ENCODE data around the gene CD52. TPM values are rescaled to one million over a fixed set of nuclear protein-coding genes. Genes with fewer than 3 reads are reported as not detected.

CD52 gene
- total and polyA plus RNA-seq, 2 of the 4 experiments (the other 2 are of a cell fraction): 1.6 TPM; not detected in 1

- ChIA-PET POLR2A (ENCODE audit: unreplicated experiment) (no interaction called here), CTCF (interaction anchor here (0.6 to 1.9 kb wide), 2 partner anchors 38 to 100 kb away, joined by 3 to 5 read pairs; no protein-coding TSS in a partner anchor)
- Histone ChIP-seq H3K9ac (ENCODE audit: low read depth, low read length) (no peak overlapping the region), H3K23ac (ENCODE audit: low read depth, low read length) (no peak overlapping the region), H3K9me3 (ENCODE audit: control insufficient read depth, insufficient read depth, low read length) (no peaks in the 10 kb centered on the region), H3K56ac (ENCODE audit: extremely low read depth, insufficient read depth, low read length) (no peak overlapping the region), H3K4me1 (ENCODE audit: control insufficient read depth, insufficient read depth, low read length) (peaks cover 5% of the 10 kb centered on the region), H3K27ac (ENCODE audit: insufficient read depth, low read length) (no peak overlapping the region), H3K27me3 (ENCODE audit: control insufficient read depth, insufficient read depth, low read length) (peaks cover 4% of the 10 kb centered on the region; the same call in 1 of the 2 replicates), H3K14ac (replicated peaks; ENCODE audit: low read depth, low read length) (no peak overlapping the region), H2BK20ac (ENCODE audit: low read depth, low read length) (no peak overlapping the region), H4K8ac (ENCODE audit: low read depth in 2 of 2, low read length in 2 of 2) (no peak overlapping the region), H4K5ac (ENCODE audit: low read depth, low read length) (no peak overlapping the region), H3K36me3 (ENCODE audit: control insufficient read depth, insufficient read depth, low read length) (no peaks in the 10 kb centered on the region), H2BK120ac (ENCODE audit: low read depth, low read length) (no peak overlapping the region), H4K20me1 (ENCODE audit: insufficient read depth, low read length) (no peaks in the 10 kb centered on the region), H3K18ac (ENCODE audit: low read depth, low read length) (no peak overlapping the region), H3K9me1 (ENCODE audit: insufficient read depth, low read length) (no peaks in the 10 kb centered on the region), H4K91ac (ENCODE audit: insufficient read depth, low read depth, low read length) (no peak overlapping the region), H3K4me2 (ENCODE audit: low read depth, low read length) (no peak overlapping the region), H2AFZ (replicated peaks; ENCODE audit: low read length, poor library complexity) (no peak overlapping the region), H2BK5ac (ENCODE audit: low read depth, low read length, poor library complexity, severe bottlenecking) (no peak overlapping the region), H2AK9ac (replicated peaks; ENCODE audit: low read depth, low read length, poor library complexity) (no peak overlapping the region), H2BK15ac (ENCODE audit: low read depth, low read length) (no peak overlapping the region), H3K4ac (ENCODE audit: low read depth, low read length) (no peak overlapping the region), H3K79me1 (ENCODE audit: low read depth in 1 of 2, low read length in 2 of 2) (no peaks in the 10 kb centered on the region), H2AK5ac (ENCODE audit: low read depth, low read length) (no peak overlapping the region), H3K4me3 (ENCODE audit: insufficient read depth, low read depth, low read length) (no peak overlapping the region)
- in situ Hi-C loops (cut with MboI; ENCODE audit: low sequenced_read_pairs) (no loop called here), intact Hi-C loops (cut with micrococcal nuclease) (no loop called here), dilution Hi-C loops (cut with HindIII; ENCODE audit: low sequenced_read_pairs, unreplicated experiment) (no loop called here)
- TF ChIP-seq CEBPB (IDR thresholded peaks at IDR 0.05; ENCODE audit: low read depth, low read length) (no peak), RCOR1 (IDR thresholded peaks at IDR 0.05; ENCODE audit: insufficient replicate concordance, low read length) (no peak), RFX5 (IDR thresholded peaks at IDR 0.05; ENCODE audit: low read depth, low read length) (no peak), NFE2L2 (IDR thresholded peaks at IDR 0.05; ENCODE audit: low read depth, low read length) (no peak), BHLHE40 (IDR thresholded peaks at IDR 0.05; ENCODE audit: low read depth, low read length) (no peak), MAZ (IDR thresholded peaks at IDR 0.05; ENCODE audit: borderline replicate concordance, low read depth, low read length) (no peak), MAFK (IDR thresholded peaks at IDR 0.05; ENCODE audit: low read depth, low read length) (no peak), CHD1 (IDR thresholded peaks at IDR 0.05; ENCODE audit: low read depth, low read length) (no peak), USF2 (IDR thresholded peaks at IDR 0.05; ENCODE audit: low read depth, low read length) (no peak), POLR2A (IDR thresholded peaks at IDR 0.05; ENCODE audit: low read depth, low read length) (no peak), MXI1 (IDR thresholded peaks at IDR 0.05; ENCODE audit: borderline replicate concordance, low read depth, low read length) (no peak), FOS (IDR thresholded peaks at IDR 0.05; ENCODE audit: low read depth, low read length) (no peak), RAD21 (IDR thresholded peaks at IDR 0.05; ENCODE audit: low read length) (no peak)
- TF ChIP-seq, protein P1, sequence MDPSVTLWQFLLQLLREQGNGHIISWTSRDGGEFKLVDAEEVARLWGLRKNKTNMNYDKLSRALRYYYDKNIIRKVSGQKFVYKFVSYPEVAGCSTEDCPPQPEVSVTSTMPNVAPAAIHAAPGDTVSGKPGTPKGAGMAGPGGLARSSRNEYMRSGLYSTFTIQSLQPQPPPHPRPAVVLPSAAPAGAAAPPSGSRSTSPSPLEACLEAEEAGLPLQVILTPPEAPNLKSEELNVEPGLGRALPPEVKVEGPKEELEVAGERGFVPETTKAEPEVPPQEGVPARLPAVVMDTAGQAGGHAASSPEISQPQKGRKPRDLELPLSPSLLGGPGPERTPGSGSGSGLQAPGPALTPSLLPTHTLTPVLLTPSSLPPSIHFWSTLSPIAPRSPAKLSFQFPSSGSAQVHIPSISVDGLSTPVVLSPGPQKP (IDR thresholded peaks at IDR 0.05; ENCODE audit: borderline replicate concordance, low read depth, low read length): no peak
- BruUV-seq (replicated peaks): no TSS peak
- DNase-seq: no peak
- WGBS, 2 experiments (ENCODE audit: extremely low coverage in 2 of 2, insufficient read length in 1 of 2): no CpG with 5 or more reads among the region's 2 CpGs
- ATAC-seq (ENCODE audit: low read depth): no peak
Measured at GRCh38 chr1:26317146-26317545, 612 bp upstream of the CD52 start.
